ENCODE data around the gene TRMT2A.

GRCh38 chr22:20068640-20069039 lies 48.4 kb downstream of the TRMT2A start:
- no peak for TF ChIP-seq MYNN (tag by site-specific recombination; IDR thresholded peaks at IDR 0.05; ENCODE audit: borderline replicate concordance)
- no peak for TF ChIP-seq HOXA7 (CRISPR knock-in tag; IDR thresholded peaks at IDR 0.05; ENCODE audit: borderline replicate concordance)
- no peak for TF ChIP-seq ZNF433 (tag by site-specific recombination; IDR thresholded peaks at IDR 0.05; ENCODE audit: low read depth)
- no peak for TF ChIP-seq ZNF626 (tag by site-specific recombination; IDR thresholded peaks at IDR 0.05)
- TF ChIP-seq, protein P1, sequence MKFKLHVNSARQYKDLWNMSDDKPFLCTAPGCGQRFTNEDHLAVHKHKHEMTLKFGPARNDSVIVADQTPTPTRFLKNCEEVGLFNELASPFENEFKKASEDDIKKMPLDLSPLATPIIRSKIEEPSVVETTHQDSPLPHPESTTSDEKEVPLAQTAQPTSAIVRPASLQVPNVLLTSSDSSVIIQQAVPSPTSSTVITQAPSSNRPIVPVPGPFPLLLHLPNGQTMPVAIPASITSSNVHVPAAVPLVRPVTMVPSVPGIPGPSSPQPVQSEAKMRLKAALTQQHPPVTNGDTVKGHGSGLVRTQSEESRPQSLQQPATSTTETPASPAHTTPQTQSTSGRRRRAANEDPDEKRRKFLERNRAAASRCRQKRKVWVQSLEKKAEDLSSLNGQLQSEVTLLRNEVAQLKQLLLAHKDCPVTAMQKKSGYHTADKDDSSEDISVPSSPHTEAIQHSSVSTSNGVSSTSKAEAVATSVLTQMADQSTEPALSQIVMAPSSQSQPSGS (tag by site-specific recombination; IDR thresholded peaks at IDR 0.05; ENCODE audit: low read depth) = no peak
- TF ChIP-seq, protein P2, sequence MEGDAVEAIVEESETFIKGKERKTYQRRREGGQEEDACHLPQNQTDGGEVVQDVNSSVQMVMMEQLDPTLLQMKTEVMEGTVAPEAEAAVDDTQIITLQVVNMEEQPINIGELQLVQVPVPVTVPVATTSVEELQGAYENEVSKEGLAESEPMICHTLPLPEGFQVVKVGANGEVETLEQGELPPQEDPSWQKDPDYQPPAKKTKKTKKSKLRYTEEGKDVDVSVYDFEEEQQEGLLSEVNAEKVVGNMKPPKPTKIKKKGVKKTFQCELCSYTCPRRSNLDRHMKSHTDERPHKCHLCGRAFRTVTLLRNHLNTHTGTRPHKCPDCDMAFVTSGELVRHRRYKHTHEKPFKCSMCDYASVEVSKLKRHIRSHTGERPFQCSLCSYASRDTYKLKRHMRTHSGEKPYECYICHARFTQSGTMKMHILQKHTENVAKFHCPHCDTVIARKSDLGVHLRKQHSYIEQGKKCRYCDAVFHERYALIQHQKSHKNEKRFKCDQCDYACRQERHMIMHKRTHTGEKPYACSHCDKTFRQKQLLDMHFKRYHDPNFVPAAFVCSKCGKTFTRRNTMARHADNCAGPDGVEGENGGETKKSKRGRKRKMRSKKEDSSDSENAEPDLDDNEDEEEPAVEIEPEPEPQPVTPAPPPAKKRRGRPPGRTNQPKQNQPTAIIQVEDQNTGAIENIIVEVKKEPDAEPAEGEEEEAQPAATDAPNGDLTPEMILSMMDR (tag by site-specific recombination; IDR thresholded peaks at IDR 0.05) = no peak

All from HEK293 (cell line).